CD4-positive, alpha-beta T cell (primary cell): ENCODE results near the gene DENND4A. TPM values are rescaled to one million over a fixed set of nuclear protein-coding genes. Genes with fewer than 3 reads are reported as not detected.

Experiments
- ATAC-seq: fragments of 200-7000 bp; cut with Tn5 transposase; one replicate; pipeline ENCODE4 v1.10.0; 2022; ENCODE audit warnings: mild to moderate bottlenecking; ENCODE audit not compliant: poor library complexity
- CTCF ChIA-PET: fragments of 350-600 bp; sonication (Branson Sonifier 250); formaldehyde crosslinking; loops from one replicate; lab custom pipeline; 2021; ENCODE audit warnings: antibody characterized with exemption, inconsistent platforms; lab: Charles Lee
- POLR2A ChIA-PET: fragments of 350-600 bp; sonication (Branson Sonifier 250); formaldehyde crosslinking; loops from one replicate; lab custom pipeline; 2021; ENCODE audit warnings: antibody characterized with exemption, inconsistent platforms; lab: Charles Lee
- DNase-seq, 14 experiments: peaks; one replicate each; pipeline ENCODE4 v3.0.0-alpha.2; 2013 to 2020; ENCODE audit warnings: mixed read lengths in 2 of 14
- H3K27ac ChIP-seq, 2 donors: one replicate each; pipeline versions ENCODE4 v1.5.1 to v1.7.0; 2013; ENCODE audit warnings: low read length in 2 of 2, low read depth in 1 of 2, mild to moderate bottlenecking in 1 of 2
- H3K27me3 ChIP-seq, 2 experiments: 1 replicate in 1 of 2; 2 replicates in 1 of 2; pipeline versions ENCODE4 v1.6.1 to v1.7.0; 2013; ENCODE audit warnings: low read length in 2 of 2, control low read depth in 1 of 2, mild to moderate bottlenecking in 1 of 2, moderate library complexity in 1 of 2; ENCODE audit not compliant: insufficient read depth in 2 of 2, control insufficient read depth in 1 of 2
- H3K36me3 ChIP-seq: one replicate; pipeline ENCODE4 v1.6.1; 2013; ENCODE audit warnings: low read length, control low read depth; ENCODE audit not compliant: insufficient read depth
- H3K4me1 ChIP-seq: one replicate; pipeline ENCODE4 v1.6.1; 2013; ENCODE audit warnings: low read length, control low read depth; ENCODE audit not compliant: insufficient read depth
- H3K4me3 ChIP-seq: one replicate; pipeline ENCODE4 v1.5.1; 2013; ENCODE audit warnings: mild to moderate bottlenecking, low read length, moderate library complexity
- H3K9me3 ChIP-seq, 2 experiments: 1 replicate in 1 of 2; 2 replicates in 1 of 2; pipeline versions ENCODE4 v1.6.1 to v1.7.0; 2013; ENCODE audit warnings: low read length in 2 of 2, mild to moderate bottlenecking in 2 of 2, control low read depth in 1 of 2, moderate library complexity in 1 of 2; ENCODE audit not compliant: control insufficient read depth in 1 of 2, insufficient read depth in 1 of 2
- H3K27ac Mint-ChIP-seq: one replicate; pipeline ENCODE4 v1.8.0; 2020; ENCODE audit warnings: mixed read lengths
- H3K27me3 Mint-ChIP-seq: one replicate; pipeline ENCODE4 v1.8.0; 2021; ENCODE audit warnings: mixed read lengths
- H3K36me3 Mint-ChIP-seq: one replicate; pipeline ENCODE4 v1.8.0; 2021; ENCODE audit warnings: low read depth, mixed read lengths
- H3K4me1 Mint-ChIP-seq: one replicate; pipeline ENCODE4 v1.8.0; 2021; ENCODE audit warnings: low read depth, mixed read lengths
- H3K4me3 Mint-ChIP-seq: one replicate; pipeline ENCODE4 v1.8.0; 2020; ENCODE audit warnings: mild to moderate bottlenecking, mixed read lengths
- H3K9me3 Mint-ChIP-seq: one replicate; pipeline ENCODE4 v1.8.0; 2020; ENCODE audit warnings: mixed read lengths
- intact Hi-C, 2 experiments: fragments of 100-400 bp; cut with DNase I in 1 of 2; cut with micrococcal nuclease in 1 of 2; formaldehyde crosslinking; loops; one replicate each; pipeline versions ENCODE4 v1.15.1 to v1.9.0; 2023 to 2025; cut with DNase I, micrococcal nuclease
- total RNA-seq, 174 experiments: library from RNA in 2 of 174; stranded (reverse) in 2 of 174; gene quantifications; one replicate each; pipeline ENCODE4 v1.2.3 and lab custom pipeline; 2021 to 2026
- TF ChIP-seq, protein P1 (sequence below): fragments of 200-600 bp; IDR thresholded peaks from one replicate; pipeline ENCODE4 v1.8.0; 2022; ENCODE audit warnings: antibody characterized with exemption, mild to moderate bottlenecking

Gene DENND4A
- total RNA-seq, 2 experiments from 2014 or later = 64.1 to 69.6 TPM

DNA sequence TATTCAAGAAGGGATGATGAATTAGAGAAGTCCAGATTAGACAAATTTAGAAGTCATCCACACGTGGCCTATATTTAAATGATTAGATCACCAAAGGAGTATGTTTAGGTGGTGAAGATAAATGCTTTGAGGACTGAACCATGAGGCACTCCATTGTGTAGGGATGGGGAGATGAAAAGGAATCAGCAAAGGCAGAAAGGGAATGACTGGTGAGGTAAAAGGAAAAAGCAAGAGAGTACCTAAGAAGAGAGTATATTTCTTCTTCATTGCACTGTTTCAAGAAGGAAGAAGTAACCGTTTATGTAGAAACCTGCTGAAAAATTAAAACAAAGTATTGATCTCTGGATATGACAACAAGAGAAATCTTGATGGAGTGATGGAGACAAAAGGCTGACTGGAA, 40.7 kb downstream of the DENND4A start:
- TF ChIP-seq, protein P1, sequence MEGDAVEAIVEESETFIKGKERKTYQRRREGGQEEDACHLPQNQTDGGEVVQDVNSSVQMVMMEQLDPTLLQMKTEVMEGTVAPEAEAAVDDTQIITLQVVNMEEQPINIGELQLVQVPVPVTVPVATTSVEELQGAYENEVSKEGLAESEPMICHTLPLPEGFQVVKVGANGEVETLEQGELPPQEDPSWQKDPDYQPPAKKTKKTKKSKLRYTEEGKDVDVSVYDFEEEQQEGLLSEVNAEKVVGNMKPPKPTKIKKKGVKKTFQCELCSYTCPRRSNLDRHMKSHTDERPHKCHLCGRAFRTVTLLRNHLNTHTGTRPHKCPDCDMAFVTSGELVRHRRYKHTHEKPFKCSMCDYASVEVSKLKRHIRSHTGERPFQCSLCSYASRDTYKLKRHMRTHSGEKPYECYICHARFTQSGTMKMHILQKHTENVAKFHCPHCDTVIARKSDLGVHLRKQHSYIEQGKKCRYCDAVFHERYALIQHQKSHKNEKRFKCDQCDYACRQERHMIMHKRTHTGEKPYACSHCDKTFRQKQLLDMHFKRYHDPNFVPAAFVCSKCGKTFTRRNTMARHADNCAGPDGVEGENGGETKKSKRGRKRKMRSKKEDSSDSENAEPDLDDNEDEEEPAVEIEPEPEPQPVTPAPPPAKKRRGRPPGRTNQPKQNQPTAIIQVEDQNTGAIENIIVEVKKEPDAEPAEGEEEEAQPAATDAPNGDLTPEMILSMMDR = no peak
- POLR2A ChIA-PET = no interaction called here
- Mint-ChIP-seq H3K4me3 (no peak overlapping the region), H3K27ac (no peak overlapping the region), H3K9me3 (no peaks in the 10 kb centered on the region), H3K27me3 (no peaks in the 10 kb centered on the region), H3K4me1 (peaks cover 24% of the 10 kb centered on the region), H3K36me3 (peaks cover 70% of the 10 kb centered on the region)
- intact Hi-C loops = no loop called here
- ATAC-seq (no peak), DNase-seq (no peak)
- Histone ChIP-seq H3K27ac (no peak overlapping the region), H3K27me3 (no peaks in the 10 kb centered on the region), H3K4me1 (no peaks in the 10 kb centered on the region), H3K4me3 (no peak overlapping the region), H3K36me3 (peaks cover 37% of the 10 kb centered on the region), H3K9me3 (no peaks in the 10 kb centered on the region)
- CTCF ChIA-PET = no interaction called here

DNA sequence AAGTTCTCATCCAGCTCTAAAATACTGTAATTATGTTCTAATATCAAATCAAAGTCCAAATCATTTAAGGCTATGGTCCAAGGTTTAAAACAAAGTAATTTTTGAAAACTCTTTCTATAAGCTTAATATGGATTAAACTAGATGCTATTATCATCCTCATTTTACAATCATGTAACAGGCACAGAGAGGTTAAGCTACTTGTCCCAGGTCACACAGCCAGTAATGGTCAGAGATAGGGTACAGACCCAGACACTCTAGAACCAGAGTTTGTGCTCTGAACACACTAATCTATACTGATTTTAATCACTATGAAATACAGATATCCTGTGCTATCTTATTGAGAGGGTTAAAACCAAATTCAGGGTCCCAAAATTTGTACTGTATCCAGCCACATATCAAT, 44.8 kb downstream of the DENND4A start:
- H3K4me3 Mint-ChIP-seq = no peak overlapping the region
- peaks cover 58% of the 10 kb centered on the region for H3K36me3 Mint-ChIP-seq
- ATAC-seq (no peak), DNase-seq (no peak)
- H3K27me3 Mint-ChIP-seq = no peaks in the 10 kb centered on the region
- Histone ChIP-seq H3K4me1 (no peaks in the 10 kb centered on the region), H3K27ac (no peak overlapping the region), H3K27me3 (no peaks in the 10 kb centered on the region), H3K4me3 (no peak overlapping the region), H3K36me3 (peaks cover 24% of the 10 kb centered on the region), H3K9me3 (no peaks in the 10 kb centered on the region)
- TF ChIP-seq, protein P1 = no peak
- no peaks in the 10 kb centered on the region for H3K9me3 Mint-ChIP-seq
- H3K27ac Mint-ChIP-seq = no peak overlapping the region
- intact Hi-C loops = loop anchor here (5.0 kb wide), 2 partner anchors 45 to 85 kb away; partner anchors contain the start of gene DENND4A (in 1 of the 2)
- CTCF ChIA-PET = interaction anchor here (1.4 kb wide), 1 partner anchor 29 kb away, joined by 4 read pairs; no protein-coding TSS in a partner anchor
- H3K4me1 Mint-ChIP-seq = peaks cover 18% of the 10 kb centered on the region
- POLR2A ChIA-PET = interaction anchor here (1.7 kb wide), 1 partner anchor 45 kb away, joined by 7 read pairs; the partner anchor contains the start of gene DENND4A

DNA sequence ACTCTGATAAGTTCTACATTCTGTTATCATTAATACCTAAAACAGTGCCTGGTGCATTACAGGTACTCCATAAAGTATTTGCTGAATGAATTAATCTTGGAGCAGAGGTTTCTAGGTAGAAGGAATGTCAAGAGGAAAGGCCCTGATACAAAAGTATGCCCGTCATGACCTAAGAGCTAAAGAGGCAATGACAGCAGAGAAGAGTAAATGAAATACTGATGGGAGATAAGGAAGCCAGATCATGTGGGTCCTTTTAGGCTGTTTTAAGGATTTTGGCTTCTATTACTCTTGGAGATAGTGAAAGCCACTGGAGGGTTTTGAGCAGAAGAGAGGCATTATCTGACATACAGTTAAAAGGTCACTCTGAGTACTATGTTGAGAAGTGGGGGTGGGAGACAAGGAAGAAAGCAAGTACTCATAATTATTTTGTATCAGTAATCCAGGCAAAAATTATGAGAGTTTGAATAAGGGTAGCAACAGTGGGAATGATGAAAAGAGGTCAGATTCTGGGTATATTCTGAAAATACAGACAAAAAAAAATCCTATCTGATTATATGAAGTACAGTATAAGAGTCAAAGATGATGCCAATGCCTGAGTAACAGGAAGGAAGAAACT, 48.3 kb downstream of the DENND4A start:
- TF ChIP-seq, protein P1 = no peak

More for the DNA sequence above, 48.3 kb downstream of the DENND4A start:
- H3K9me3 ChIP-seq = no peaks in the 10 kb centered on the region
- Mint-ChIP-seq H3K4me1 (peaks cover 11% of the 10 kb centered on the region), H3K27ac (no peak overlapping the region), H3K9me3 (no peaks in the 10 kb centered on the region), H3K27me3 (no peaks in the 10 kb centered on the region), H3K4me3 (no peak overlapping the region), H3K36me3 (peaks cover 64% of the 10 kb centered on the region)
- ChIA-PET POLR2A (no interaction called here), CTCF (interaction anchor here (0.5 kb wide), 1 partner anchor 17 kb away, joined by 3 read pairs; no protein-coding TSS in a partner anchor)
- ATAC-seq (no peak), DNase-seq (no peak)
- intact Hi-C loops = loop anchor here in 1 of 2 experiments (5.0 kb wide), 1 partner anchor 39 kb away; no protein-coding TSS in a partner anchor
- no peaks in the 10 kb centered on the region for H3K4me1 ChIP-seq
- H3K4me3 ChIP-seq = no peak overlapping the region
- H3K36me3 ChIP-seq = peaks cover 35% of the 10 kb centered on the region
- no peak overlapping the region for H3K27ac ChIP-seq
- no peaks in the 10 kb centered on the region for H3K27me3 ChIP-seq
